Measurements from ENCODE around the gene VAV3. TPM values are rescaled to one million over a fixed set of nuclear protein-coding genes. Genes with fewer than 3 reads are reported as not detected.

The VAV3 gene
- total RNA-seq, 1 donor from 2014 or later = 29.1 TPM

DNA sequence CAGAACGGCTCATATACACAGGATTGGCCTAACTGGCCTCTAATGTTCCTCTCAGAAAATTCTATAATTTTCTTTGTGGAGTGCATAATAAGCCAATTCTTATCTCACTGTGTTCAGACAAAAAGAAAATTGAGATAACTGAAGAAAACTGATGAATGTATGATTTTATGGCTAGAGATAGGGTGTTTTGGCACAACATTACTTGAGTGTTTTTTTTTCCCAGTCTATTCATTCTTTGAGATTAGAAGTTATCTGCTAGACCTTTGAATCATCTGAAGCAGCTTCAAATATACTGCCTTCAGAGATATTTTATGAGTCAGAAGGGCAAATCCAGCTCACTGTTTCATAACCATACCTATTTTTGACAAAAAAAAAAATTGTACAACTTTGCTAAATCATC, 85.6 kb downstream of the VAV3 start:
- H3K27me3 Mint-ChIP-seq = no peaks in the 10 kb centered on the region
- TF ChIP-seq, protein P1, sequence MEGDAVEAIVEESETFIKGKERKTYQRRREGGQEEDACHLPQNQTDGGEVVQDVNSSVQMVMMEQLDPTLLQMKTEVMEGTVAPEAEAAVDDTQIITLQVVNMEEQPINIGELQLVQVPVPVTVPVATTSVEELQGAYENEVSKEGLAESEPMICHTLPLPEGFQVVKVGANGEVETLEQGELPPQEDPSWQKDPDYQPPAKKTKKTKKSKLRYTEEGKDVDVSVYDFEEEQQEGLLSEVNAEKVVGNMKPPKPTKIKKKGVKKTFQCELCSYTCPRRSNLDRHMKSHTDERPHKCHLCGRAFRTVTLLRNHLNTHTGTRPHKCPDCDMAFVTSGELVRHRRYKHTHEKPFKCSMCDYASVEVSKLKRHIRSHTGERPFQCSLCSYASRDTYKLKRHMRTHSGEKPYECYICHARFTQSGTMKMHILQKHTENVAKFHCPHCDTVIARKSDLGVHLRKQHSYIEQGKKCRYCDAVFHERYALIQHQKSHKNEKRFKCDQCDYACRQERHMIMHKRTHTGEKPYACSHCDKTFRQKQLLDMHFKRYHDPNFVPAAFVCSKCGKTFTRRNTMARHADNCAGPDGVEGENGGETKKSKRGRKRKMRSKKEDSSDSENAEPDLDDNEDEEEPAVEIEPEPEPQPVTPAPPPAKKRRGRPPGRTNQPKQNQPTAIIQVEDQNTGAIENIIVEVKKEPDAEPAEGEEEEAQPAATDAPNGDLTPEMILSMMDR (IDR thresholded peaks at IDR 0.05) = no peak
- DNase-seq = no peak
- H3K4me1 Mint-ChIP-seq = peaks cover 80% of the 10 kb centered on the region
- no peaks in the 10 kb centered on the region for H3K9me3 Mint-ChIP-seq
- intact Hi-C loops (cut with micrococcal nuclease) = loop anchor here (1.0 kb wide), 1 partner anchor 9 kb away; no protein-coding TSS in a partner anchor
- H3K36me3 Mint-ChIP-seq (ENCODE audit: low read depth) = no peaks in the 10 kb centered on the region
- CTCF ChIA-PET = interaction anchor here (0.9 kb wide), 1 partner anchor 88 kb away, joined by 3 read pairs; no protein-coding TSS in a partner anchor
- ATAC-seq (ENCODE audit: low read depth) = peak; percentile 28
- no peak overlapping the region for H3K4me3 Mint-ChIP-seq
- POLR2A ChIA-PET = interaction anchor here (1.0 to 1.8 kb wide), 3 partner anchors 36 to 84 kb away, joined by 5 to 6 read pairs (median 5); no protein-coding TSS in a partner anchor
- peak overlapping the region; percentile 39 for H3K27ac Mint-ChIP-seq

GRCh38 chr1:107877745-107878144, 87.2 kb downstream of the VAV3 start:
- Mint-ChIP-seq H3K27me3 (no peaks in the 10 kb centered on the region), H3K4me1 (peaks cover 85% of the 10 kb centered on the region), H3K4me3 (peak overlapping the region; percentile 62), H3K27ac (peak overlapping the region; percentile 75), H3K9me3 (no peaks in the 10 kb centered on the region), H3K36me3 (ENCODE audit: low read depth) (no peaks in the 10 kb centered on the region)
- intact Hi-C loops (cut with micrococcal nuclease) = loop anchor here (1.0 to 2.0 kb wide), 6 partner anchors 9 to 87 kb away; partner anchors contain the start of gene VAV3
- TF ChIP-seq, protein P1 (IDR thresholded peaks at IDR 0.05) = no peak
- CTCF ChIA-PET = interaction anchor here (0.7 to 1.9 kb wide), 4 partner anchors 9 to 248 kb away, joined by 3 to 4 read pairs (median 4); no protein-coding TSS in a partner anchor
- ATAC-seq (ENCODE audit: low read depth) (peak; percentile 59), DNase-seq (no peak)
- POLR2A ChIA-PET = interaction anchor here (0.7 to 2.4 kb wide), 5 partner anchors 17 to 86 kb away, joined by 3 to 8 read pairs (median 6); no protein-coding TSS in a partner anchor

GRCh38 chr1:107877092-107877491, 87.9 kb downstream of the VAV3 start:
- peaks cover 87% of the 10 kb centered on the region for H3K4me1 Mint-ChIP-seq
- no peaks in the 10 kb centered on the region for H3K36me3 Mint-ChIP-seq (ENCODE audit: low read depth)
- intact Hi-C loops (cut with micrococcal nuclease) = loop anchor here (1.0 to 2.0 kb wide), 6 partner anchors 9 to 88 kb away; partner anchors contain the start of gene VAV3
- H3K27ac Mint-ChIP-seq = peak overlapping the region; percentile 75
- DNase-seq (no peak), ATAC-seq (ENCODE audit: low read depth) (peak; percentile 70)
- ChIA-PET POLR2A (interaction anchor here (0.7 to 2.4 kb wide), 7 partner anchors 17 to 88 kb away, joined by 3 to 8 read pairs (median 4); partner anchors contain the start of gene VAV3), CTCF (interaction anchor here (0.7 to 1.9 kb wide), 4 partner anchors 17 to 248 kb away, joined by 3 to 4 read pairs (median 3); no protein-coding TSS in a partner anchor)
- TF ChIP-seq, protein P1 (IDR thresholded peaks at IDR 0.05) = no peak
- H3K9me3 Mint-ChIP-seq = no peaks in the 10 kb centered on the region
- H3K27me3 Mint-ChIP-seq = no peaks in the 10 kb centered on the region
- H3K4me3 Mint-ChIP-seq = peak overlapping the region; percentile 62

DNA sequence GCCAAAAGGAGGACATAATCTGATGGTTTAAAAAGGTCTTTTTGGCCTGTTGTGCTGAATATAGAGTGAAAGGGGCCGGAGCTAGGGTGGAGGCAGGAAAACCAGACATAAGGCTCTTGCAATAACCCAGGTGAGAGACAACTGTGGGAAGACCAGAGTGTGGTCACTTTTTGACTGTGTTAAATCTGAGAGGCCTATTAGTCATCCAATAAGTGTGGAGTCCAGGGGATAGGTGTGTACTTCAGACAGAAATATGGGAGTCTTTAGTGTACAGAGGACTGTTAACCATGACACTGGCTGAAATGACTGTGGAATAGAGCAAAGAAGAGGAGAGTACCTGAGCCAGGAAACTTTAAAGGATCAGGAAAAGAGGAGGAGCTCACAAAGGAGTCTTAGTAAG, 89.3 kb downstream of the VAV3 start:
- peak overlapping the region; percentile 75 for H3K27ac Mint-ChIP-seq
- no peaks in the 10 kb centered on the region for H3K9me3 Mint-ChIP-seq
- POLR2A ChIA-PET = interaction anchor here (1.4 to 2.4 kb wide), 2 partner anchors 88 to 90 kb away, joined by 4 to 6 read pairs; partner anchors contain the start of gene VAV3
- ATAC-seq (ENCODE audit: low read depth) = no peak
- CTCF ChIA-PET = interaction anchor here (0.5 kb wide), 1 partner anchor 54 kb away, joined by 3 read pairs; no protein-coding TSS in a partner anchor
- intact Hi-C loops (cut with micrococcal nuclease) = loop anchor here (2.0 kb wide), 4 partner anchors 13 to 89 kb away; partner anchors contain the start of gene VAV3
- peaks cover 90% of the 10 kb centered on the region for H3K4me1 Mint-ChIP-seq
- no peaks in the 10 kb centered on the region for H3K27me3 Mint-ChIP-seq
- peaks cover under 1% of the 10 kb centered on the region for H3K36me3 Mint-ChIP-seq (ENCODE audit: low read depth)
- no peak for DNase-seq
- TF ChIP-seq, protein P1 (IDR thresholded peaks at IDR 0.05) = no peak
- H3K4me3 Mint-ChIP-seq = no peak overlapping the region

DNA sequence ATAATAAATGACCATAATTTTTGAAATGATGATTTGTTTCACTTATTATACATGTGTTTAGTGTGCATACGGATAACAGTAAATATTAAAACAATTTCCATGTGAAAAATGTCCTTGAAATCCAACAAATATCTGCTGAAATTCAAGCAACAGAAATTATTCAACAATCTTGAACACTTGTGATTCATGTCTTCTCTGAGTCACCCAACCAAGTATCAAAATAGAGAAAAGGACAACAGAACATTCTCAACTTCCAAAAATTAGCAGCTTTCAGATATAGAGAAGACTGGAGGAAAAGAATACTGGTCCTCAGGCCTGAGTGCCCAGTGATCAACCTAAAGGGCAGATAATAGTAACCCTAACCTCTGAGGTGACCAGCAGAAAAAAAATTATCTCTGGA, 90.8 kb downstream of the VAV3 start:
- CTCF ChIA-PET = no interaction called here
- Mint-ChIP-seq H3K9me3 (peaks cover 7% of the 10 kb centered on the region), H3K27me3 (no peaks in the 10 kb centered on the region), H3K4me1 (peaks cover 95% of the 10 kb centered on the region), H3K36me3 (ENCODE audit: low read depth) (peaks cover 10% of the 10 kb centered on the region), H3K27ac (peak overlapping the region; percentile 92), H3K4me3 (peak overlapping the region; percentile 5)
- TF ChIP-seq, protein P1 (IDR thresholded peaks at IDR 0.05) = no peak
- POLR2A ChIA-PET = interaction anchor here (1.6 to 2.1 kb wide), 2 partner anchors 78 to 90 kb away, joined by 4 to 9 read pairs; no protein-coding TSS in a partner anchor
- intact Hi-C loops (cut with micrococcal nuclease) = no loop called here
- ATAC-seq (ENCODE audit: low read depth) (no peak), DNase-seq (no peak)

Measured in activated B cell treated with CpG ODN at 0.5 μM for 24 hours (primary cell).